Measurements from ENCODE around the gene FER1L5.

The FER1L5 gene

DNA sequence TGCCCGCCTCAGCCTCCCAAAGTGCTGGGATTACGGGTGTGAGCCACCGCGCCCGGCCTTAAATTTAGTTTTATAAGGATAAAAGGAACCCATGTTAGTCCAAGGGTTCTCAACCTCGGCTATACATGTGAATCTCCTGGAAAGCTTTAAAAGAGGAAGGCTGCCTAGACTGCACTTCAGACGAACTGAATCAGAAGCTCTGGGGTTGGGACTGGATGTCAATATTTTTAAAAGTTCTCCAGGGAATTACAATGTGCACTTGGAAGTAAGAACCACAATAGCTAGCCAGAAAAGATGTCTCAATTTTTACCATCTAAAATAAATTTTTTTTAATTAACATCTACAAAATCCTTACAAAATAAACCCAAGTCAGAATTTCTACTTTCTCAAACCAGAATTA is 87.2 kb downstream of the FER1L5 start:
- Histone ChIP-seq H3K4me3 (no peak overlapping the region), H3K27ac (no peak overlapping the region)

- no peak overlapping the region for H3K4me3 ChIP-seq
- no peak overlapping the region for H3K27ac ChIP-seq
Measured at GRCh38 chr2:96730212-96730611, 87.6 kb downstream of the FER1L5 start.

GRCh38 chr2:96733931-96734330 is 91.4 kb downstream of the FER1L5 start:
- Histone ChIP-seq H3K4me3 (no peak overlapping the region), H3K27ac (no peak overlapping the region)

DNA sequence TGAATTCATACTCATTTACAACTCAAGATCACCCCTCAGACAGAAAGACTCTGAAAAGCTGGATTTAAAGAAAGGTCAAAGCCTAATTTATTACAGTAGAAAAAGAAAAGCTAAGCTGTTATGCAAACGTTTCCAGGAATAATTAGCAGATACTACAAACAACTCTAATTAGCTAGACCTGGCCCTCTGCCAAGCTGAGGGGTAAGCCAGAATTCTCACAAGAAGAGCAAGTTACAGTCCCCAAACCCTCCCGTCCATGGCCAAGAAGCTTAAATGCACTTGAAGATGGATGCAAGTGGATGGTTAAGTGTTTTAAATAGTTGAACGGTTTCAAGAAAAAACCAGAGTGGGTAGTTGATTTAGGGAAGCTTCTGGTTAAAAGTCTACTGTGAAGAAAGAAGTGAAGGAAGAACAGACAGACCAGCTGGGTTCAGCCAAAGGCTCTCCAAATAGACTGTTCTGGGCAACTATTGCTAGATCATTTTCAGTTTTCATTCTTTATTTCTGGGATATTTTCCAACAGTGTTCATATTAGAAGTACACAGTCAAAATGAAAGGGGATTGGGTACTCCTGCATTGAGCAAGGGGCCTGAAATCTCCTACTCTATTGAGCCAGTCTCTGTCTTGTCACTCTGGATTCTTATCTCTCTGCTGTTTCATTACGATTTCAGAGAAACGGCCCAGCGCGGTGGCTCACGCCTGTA is 92.5 kb downstream of the FER1L5 start:
- no peak overlapping the region for H3K4me3 ChIP-seq
- H3K27ac ChIP-seq, result no peak overlapping the region

DNA sequence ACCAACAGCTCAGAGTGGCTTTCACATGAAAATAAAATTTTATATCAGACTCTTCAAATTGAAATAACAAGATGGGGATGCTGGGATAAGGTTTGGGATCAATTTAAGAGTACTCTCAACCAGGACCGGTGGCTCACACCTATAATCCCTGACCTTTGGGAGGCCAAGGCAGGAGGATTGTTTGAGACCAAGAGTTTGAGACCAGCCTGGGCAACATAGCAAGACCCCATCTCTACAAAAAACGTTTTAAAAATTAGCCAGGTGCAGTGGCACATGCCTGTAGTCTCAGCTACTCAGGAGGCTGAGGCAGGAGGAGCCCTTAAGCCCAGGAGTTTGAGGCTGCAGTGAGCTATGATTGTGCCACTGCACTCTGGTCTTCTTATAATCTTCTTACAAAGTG is 94.7 kb downstream of the FER1L5 start:
- no peak overlapping the region for H3K27ac ChIP-seq
- H3K4me3 ChIP-seq, result no peak overlapping the region

DNA sequence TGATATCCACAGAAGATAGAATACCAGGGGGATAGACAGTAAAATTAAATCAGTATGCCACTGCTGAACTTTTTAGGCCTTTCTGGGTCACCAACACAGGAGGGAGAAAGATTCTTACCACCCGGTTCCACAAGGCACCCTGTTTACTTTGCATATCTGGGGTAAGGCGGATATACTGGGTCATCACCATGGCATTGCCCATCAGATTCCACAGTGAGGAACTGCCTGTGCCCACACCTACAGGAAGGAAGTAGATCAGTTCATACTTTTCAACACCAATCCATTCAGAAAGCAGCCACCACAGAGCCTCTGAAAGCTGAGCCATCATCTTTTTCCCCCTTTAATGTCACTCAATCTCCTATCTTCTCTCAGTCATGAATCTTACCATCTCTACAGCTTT is 95.3 kb downstream of the FER1L5 start:
- H3K4me3 ChIP-seq, result no peak overlapping the region
- H3K27ac ChIP-seq, result peak overlapping the region in 2 of 21 experiments; percentile 23 to 27

- Histone ChIP-seq H3K4me3 (peak overlapping the region; percentile 58 to 76 (median 72)), H3K27ac (peak overlapping the region in 20 of 21 experiments; percentile 58 to 90 (median 82))
Measured at GRCh38 chr2:96739076-96739632, 96.6 kb downstream of the FER1L5 start.

DNA sequence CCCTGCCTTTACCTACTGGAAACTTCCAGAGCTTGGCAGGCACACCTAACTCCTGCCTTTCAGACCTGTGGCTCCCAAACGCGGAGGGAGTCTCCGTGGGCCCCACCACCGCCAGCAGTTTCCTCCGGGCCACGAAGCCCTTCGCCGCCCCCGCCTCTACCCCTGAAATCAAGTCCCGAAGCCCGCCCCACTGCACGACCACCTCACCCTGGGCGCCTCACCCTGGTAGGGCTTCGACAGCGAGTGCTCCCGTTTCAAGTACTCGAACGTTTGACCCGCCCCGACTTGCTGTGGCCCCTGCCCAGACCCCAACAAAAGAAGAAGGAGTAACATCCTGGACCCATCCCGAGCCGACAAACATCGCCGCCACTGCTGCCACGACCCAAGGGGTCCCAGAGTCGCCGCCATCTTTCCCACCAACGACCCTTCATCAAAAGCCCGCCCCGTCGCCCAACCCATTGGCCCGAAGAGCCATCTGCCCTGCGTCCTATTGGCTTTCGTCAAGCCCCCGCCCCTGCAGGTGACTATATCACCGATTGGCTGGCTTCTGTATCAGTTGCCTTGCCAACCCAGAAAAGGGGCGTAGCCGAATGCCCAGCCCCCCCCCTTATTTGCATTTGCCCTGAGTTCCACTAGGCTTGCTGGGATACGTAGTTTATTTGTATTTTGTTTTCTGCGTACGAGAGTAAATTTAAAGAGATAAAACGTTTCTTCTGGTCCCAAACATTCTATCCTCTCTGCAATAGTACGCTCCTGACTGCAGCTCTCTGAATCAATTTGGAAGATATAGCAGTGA is 97.3 kb downstream of the FER1L5 start, which contains the start of gene LMAN2L:
LMAN2L (minus strand) TSS at position 432 of the 796 bp plus-strand sequence; CDS start at position 408, 24 bp downstream.
- Histone ChIP-seq H3K27ac (peak within 1 kb of the TSS in 20 of 21 experiments; percentile 58 to 90 (median 82)), H3K4me3 (peak within 1 kb of the TSS; percentile 58 to 76 (median 72))

DNA sequence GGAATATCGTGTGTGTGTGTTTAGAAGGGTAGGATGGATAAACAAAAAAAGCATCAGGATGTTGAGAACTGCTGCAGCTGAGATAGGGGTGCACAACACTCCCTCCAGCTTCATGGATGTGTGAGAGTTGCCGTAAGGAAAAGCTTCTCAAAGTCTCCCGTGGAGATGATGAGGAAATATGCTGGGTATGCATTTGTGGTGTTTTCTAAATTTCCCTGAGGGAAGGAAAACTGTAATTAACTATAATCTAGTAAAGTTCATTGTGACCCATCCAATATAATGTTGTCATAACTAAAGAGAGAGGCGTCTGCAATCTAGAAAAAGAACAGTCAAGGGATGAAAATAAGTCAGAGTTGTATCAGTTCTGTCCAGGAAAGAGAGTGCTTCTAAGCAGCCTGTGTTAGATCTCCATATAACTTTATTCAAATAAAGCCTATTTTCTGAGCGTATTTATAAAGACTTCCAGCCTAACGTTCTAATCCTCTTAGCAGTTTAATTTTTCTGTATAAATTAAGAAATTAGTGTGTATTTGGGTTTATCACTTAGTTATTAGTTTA is 104.6 kb downstream of the FER1L5 start:
- H3K4me3 ChIP-seq, result no peak overlapping the region
- no peak overlapping the region for H3K27ac ChIP-seq

DNA sequence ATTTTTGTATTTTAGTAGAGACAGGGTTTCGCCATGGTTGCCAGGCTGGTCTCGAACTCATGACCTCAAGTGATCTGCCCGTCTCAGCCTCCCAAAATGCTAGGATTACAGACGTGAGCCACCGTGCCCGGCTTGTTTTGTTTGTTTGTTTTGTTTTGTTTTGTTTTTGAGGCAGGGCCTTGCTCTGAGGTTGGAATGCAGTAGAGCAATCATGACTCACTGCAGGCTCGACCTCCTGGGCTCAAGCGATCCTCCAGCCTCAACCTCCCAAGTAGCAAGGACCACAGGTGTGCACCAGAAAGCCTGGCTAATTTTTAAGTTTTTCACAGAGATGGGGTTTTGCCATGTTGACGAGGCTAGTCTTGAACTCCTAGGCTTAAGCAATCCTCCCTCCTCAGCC is 109.2 kb downstream of the FER1L5 start:
- no peak overlapping the region for H3K4me3 ChIP-seq

DNA sequence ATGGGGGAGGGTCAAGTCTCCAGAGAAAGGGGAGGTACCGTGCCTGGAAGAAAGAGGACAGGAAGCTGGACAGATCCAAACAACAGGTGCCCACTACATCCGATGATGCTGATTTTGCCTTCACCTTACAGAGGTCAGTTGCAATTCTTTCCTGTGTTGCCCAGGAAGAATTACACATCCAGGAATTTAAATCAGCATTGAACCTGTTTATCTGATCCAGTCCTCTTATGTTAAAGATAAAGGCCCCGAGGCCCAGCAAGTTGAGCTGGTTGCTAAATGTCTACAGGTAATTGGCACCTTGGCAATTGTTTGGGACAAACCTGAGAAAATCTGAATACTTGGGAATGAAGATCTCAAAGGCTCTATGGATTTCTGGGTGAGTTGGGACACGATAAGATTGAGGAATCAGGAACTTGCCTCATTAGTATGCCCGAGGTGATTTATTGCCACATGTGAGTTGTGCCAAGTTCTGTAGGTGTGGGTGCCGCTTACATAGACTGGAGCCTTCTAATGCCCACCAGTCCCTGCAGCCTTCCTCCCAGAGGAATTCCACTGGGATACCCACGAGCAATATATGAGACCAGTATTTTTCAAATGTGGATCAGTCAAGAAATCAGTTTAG is 111.2 kb downstream of the FER1L5 start:
- no peak overlapping the region for H3K27ac ChIP-seq
- no peak overlapping the region for H3K4me3 ChIP-seq

More for the DNA sequence above, 109.2 kb downstream of the FER1L5 start:
- H3K27ac ChIP-seq, result no peak overlapping the region

DNA sequence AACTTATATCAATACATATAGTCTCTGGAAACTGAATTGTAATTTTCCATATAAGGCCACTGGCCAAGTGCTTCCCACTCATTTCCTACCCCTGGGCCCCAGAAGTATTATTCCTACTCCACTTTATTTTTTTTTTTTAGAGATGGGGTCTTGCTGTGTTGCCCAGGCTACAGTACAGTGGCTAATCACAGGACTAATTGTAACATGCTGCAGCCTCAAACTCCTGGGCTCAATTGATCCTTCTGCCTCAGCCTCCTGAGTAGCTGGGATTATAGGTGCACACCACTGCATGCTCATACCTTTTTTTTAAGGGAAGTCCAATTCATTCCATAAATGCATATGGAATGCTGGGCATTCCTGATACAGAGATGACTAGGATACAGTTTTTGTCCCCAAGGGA is 111.8 kb downstream of the FER1L5 start:
- H3K27ac ChIP-seq, result no peak overlapping the region
- H3K4me3 ChIP-seq, result no peak overlapping the region

Measured in skin epidermis (tissue), 12 donors.